HFF-Myc (cell line): Measurements from ENCODE around the gene HDAC7.
A peak's percentile ranks its signal among the peaks of the same experiment; 100 is the strongest.
"Not testable (repeated sequence)": the region's sequence is repeated elsewhere in the genome, so short reads cannot be mapped to it uniquely, and the experiment has no call there.

ENCODE experiments used
- DNase-seq: peaks from one replicate; pipeline ENCODE4 v3.0.0-alpha.2; 2011; ENCODE audit warnings: low read depth; ENCODE audit errors: extremely low read depth
- H3K4me3 ChIP-seq: replicated peaks from 2 replicates; pipeline ENCODE4 v1.5.1; 2011; ENCODE audit warnings: low read depth, mild to moderate bottlenecking, control low read depth, low read length
- CTCF ChIP-seq: IDR thresholded peaks from 2 replicates; pipeline ENCODE4 v1.5.1; 2012; ENCODE audit warnings: mild to moderate bottlenecking, low read depth, low read length, control low read depth; ENCODE audit errors: missing control alignments

Gene HDAC7

DNA sequence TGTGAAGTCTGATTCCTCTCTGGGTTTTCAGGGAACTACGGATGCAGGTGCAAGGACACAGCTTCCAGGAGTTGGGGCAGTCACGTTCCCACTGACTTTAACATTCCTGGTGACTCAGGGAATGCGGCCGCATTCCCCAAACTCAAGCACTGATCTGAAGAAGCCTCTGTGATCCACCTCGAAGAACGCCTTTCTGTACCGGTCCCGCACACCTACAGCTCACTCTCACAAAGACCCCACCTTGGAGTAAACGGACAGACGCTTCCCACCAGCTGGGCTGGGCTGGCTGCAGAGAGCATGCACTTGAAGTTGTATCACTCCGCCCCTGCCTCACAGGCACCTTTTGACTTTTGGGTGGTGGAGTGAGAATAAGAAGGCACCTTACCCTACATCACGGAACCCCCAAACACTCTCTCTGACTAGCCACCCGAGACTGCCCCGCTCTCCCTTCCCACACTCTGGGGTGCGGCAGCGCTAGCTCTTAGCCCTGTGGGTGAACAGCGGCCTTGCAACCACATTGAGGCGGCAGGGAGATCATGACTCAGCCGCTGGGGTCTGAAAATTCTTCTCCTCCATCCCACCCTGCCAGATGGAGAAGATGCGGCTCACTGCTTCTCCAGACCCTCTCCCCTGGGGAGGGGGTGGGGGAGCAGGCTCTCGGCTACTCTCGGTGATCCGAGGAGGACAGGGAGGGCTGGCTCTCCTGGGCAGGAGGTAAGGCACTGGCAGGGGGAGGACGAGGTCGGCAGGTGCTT is 23.7 kb upstream of the HDAC7 start:
- no peak for DNase-seq
- no peak for TF ChIP-seq CTCF
- no peak overlapping the region for H3K4me3 ChIP-seq

GRCh38 chr12:47842543-47842942 is 22.8 kb upstream of the HDAC7 start:
- H3K4me3 ChIP-seq, DNase-seq: not testable (repeated sequence)

GRCh38 chr12:47841910-47842309 is 22.2 kb upstream of the HDAC7 start:
- no peak for DNase-seq
- TF ChIP-seq CTCF, result no peak
- H3K4me3 ChIP-seq, result no peak overlapping the region

DNA sequence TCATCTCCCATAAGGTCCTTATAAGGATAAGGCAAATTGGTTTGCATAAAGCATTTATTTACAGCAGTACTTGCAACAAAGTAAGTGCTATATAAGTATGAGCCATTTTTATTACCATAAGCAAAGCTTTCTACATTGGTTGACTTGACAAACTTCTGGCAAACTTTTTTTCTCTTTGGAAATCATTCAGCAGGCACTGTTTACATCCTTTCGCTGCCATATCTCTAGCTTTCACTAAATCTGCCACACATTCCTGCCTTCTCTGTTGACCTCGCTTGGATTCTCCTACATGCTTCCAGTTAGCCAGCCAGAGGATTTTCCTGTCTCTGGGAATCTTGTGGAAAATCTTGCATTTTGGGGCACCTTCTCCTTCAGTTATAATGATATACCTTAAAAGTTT is 21.8 kb upstream of the HDAC7 start:
- no peak for DNase-seq
- no peak for TF ChIP-seq CTCF

DNA sequence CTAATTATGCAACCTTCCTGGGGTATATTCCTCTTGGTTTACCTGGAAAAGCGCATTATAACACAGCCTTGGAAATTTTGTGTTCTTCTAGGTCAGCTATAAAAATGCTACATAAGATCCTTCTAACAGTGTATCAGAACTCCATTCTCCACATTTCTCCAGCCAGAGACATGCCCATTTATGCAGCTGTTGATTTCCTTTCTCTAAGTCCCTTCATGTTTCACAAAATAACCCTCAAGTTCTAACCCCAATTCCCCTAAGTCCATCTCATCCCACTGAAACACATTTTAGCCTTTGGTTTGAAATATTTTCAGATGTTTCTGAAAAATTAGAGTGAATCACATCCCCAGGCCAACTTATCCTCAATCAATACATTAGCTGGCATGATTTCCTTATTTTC is 20.9 kb upstream of the HDAC7 start:
- TF ChIP-seq CTCF, result no peak
- DNase-seq, result no peak
- H3K4me3 ChIP-seq, result no peak overlapping the region

More for the DNA sequence above, 21.8 kb upstream of the HDAC7 start:
- no peak overlapping the region for H3K4me3 ChIP-seq

DNA sequence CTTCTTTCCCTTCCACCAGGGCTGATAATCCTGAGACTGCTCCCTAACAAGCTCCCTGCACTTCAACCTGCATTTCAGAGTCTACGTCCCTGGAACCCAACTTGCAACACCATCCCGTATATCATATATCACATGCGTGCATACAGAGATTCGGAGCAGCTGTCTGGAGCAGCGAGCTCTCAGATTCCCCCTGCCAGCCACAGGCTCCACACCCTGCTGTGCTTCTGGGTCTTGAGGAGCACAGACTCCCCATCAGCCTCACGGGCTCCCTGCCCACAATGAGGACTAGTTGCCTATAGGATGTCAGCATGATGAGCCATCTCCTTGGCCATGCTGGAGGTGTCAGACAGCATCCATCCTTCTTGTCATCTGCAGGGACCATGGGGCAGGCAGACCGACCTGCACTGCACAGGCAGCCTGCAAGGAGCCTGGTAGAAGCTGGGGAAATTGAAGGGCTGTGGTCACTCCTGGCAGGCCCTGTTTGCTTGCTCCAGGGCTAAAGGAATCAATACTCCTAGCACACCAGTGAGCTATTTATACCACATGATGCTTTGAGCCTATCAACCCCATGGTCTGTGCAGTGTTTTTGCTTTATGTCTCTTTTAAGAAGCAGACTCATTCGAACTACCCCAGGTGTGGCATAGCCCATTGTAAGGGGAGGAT is 19.6 kb upstream of the HDAC7 start:
- no peak for DNase-seq
- H3K4me3 ChIP-seq, result no peak overlapping the region
- no peak for TF ChIP-seq CTCF

- no peak for DNase-seq
- peak; percentile 35 for TF ChIP-seq CTCF
These were observed 18.7 kb upstream of the HDAC7 start for GRCh38 chr12:47838286-47838931.

More at GRCh38 chr12:47838286-47838931, 18.7 kb upstream of the HDAC7 start:
- no peak overlapping the region for H3K4me3 ChIP-seq
